Activated T-cell treated with anti-CD3 and anti-CD28 coated beads, Interleukin-2, amount 50 U/mL, for 24 hours (primary cell): ENCODE data around the gene NXPH2.

Experiments
- DNase-seq: peaks from one replicate; pipeline ENCODE4 v3.0.0-alpha.2; 2020
- H3K27ac Mint-ChIP-seq: 2 replicates; pipeline ENCODE4 v1.8.0; 2020; ENCODE audit warnings: mild to moderate bottlenecking, mixed read lengths
- H3K27me3 Mint-ChIP-seq: 2 replicates; pipeline ENCODE4 v1.8.0; 2020; ENCODE audit warnings: mixed read lengths
- H3K36me3 Mint-ChIP-seq: 2 replicates; pipeline ENCODE4 v1.8.0; 2020; ENCODE audit warnings: low read depth, mixed read lengths
- H3K4me1 Mint-ChIP-seq: 2 replicates; pipeline ENCODE4 v1.8.0; 2020; ENCODE audit warnings: low read depth, mixed read lengths
- H3K4me3 Mint-ChIP-seq: 2 replicates; pipeline ENCODE4 v1.8.0; 2020; ENCODE audit warnings: mild to moderate bottlenecking, moderate library complexity, mixed read lengths
- H3K9me3 Mint-ChIP-seq: 2 replicates; pipeline ENCODE4 v1.8.0; 2020; ENCODE audit warnings: mixed read lengths

NXPH2 gene

GRCh38 chr2:138779781-138780445, at the start of gene NXPH2:
NXPH2 (minus strand) TSS chr2:138780390; CDS start chr2:138780241, 149 bp downstream.
- H3K27me3 Mint-ChIP-seq, result peaks cover 53% of the 10 kb centered on the region
- no peak within 1 kb of the TSS for H3K27ac Mint-ChIP-seq
- H3K9me3 Mint-ChIP-seq, result no peaks in the 10 kb centered on the region
- no peak within 1 kb of the TSS for H3K4me3 Mint-ChIP-seq
- H3K36me3 Mint-ChIP-seq, result no peaks in the 10 kb centered on the region
- no peak for DNase-seq
- H3K4me1 Mint-ChIP-seq, result peaks cover 7% of the 10 kb centered on the region

- H3K4me3 Mint-ChIP-seq, result no peak overlapping the region
- H3K9me3 Mint-ChIP-seq, result no peaks in the 10 kb centered on the region
- H3K36me3 Mint-ChIP-seq, result no peaks in the 10 kb centered on the region
- peak; percentile 41 for DNase-seq
- peaks cover 2% of the 10 kb centered on the region for H3K4me1 Mint-ChIP-seq
- H3K27me3 Mint-ChIP-seq, result peaks cover 8% of the 10 kb centered on the region
- H3K27ac Mint-ChIP-seq, result no peak overlapping the region
Measured at GRCh38 chr2:138829326-138829919, 49.2 kb upstream of the NXPH2 start.

- Mint-ChIP-seq H3K4me3 (no peak overlapping the region), H3K9me3 (no peaks in the 10 kb centered on the region), H3K27me3 (peaks cover 11% of the 10 kb centered on the region), H3K36me3 (no peaks in the 10 kb centered on the region), H3K4me1 (peaks cover 2% of the 10 kb centered on the region), H3K27ac (no peak overlapping the region)
- no peak for DNase-seq
Measured at GRCh38 chr2:138827426-138828054, 47.4 kb upstream of the NXPH2 start.

GRCh38 chr2:138823666-138824065, 43.5 kb upstream of the NXPH2 start:
- no peaks in the 10 kb centered on the region for H3K36me3 Mint-ChIP-seq
- no peaks in the 10 kb centered on the region for H3K9me3 Mint-ChIP-seq
- no peak overlapping the region for H3K4me3 Mint-ChIP-seq
- DNase-seq, result no peak
- H3K4me1 Mint-ChIP-seq, result peaks cover 2% of the 10 kb centered on the region
- H3K27me3 Mint-ChIP-seq, result peaks cover 15% of the 10 kb centered on the region
- H3K27ac Mint-ChIP-seq, result no peak overlapping the region

- H3K27me3 Mint-ChIP-seq, result peaks cover 12% of the 10 kb centered on the region
- no peak overlapping the region for H3K27ac Mint-ChIP-seq
- no peaks in the 10 kb centered on the region for H3K4me1 Mint-ChIP-seq
- no peaks in the 10 kb centered on the region for H3K9me3 Mint-ChIP-seq
- H3K36me3 Mint-ChIP-seq, result no peaks in the 10 kb centered on the region
- DNase-seq, result no peak
- H3K4me3 Mint-ChIP-seq, result no peak overlapping the region
Measured at GRCh38 chr2:138819964-138820363, 39.8 kb upstream of the NXPH2 start.

GRCh38 chr2:138818556-138818955, 38.4 kb upstream of the NXPH2 start:
- Mint-ChIP-seq H3K27ac (no peak overlapping the region), H3K36me3 (no peaks in the 10 kb centered on the region), H3K9me3 (no peaks in the 10 kb centered on the region), H3K27me3 (peaks cover 20% of the 10 kb centered on the region), H3K4me3 (no peak overlapping the region), H3K4me1 (no peaks in the 10 kb centered on the region)
- no peak for DNase-seq

GRCh38 chr2:138814123-138814898, 34.1 kb upstream of the NXPH2 start:
- Mint-ChIP-seq H3K4me1 (no peaks in the 10 kb centered on the region), H3K9me3 (no peaks in the 10 kb centered on the region), H3K27me3 (peaks cover 16% of the 10 kb centered on the region), H3K4me3 (no peak overlapping the region), H3K27ac (no peak overlapping the region), H3K36me3 (no peaks in the 10 kb centered on the region)
- DNase-seq, result no peak

GRCh38 chr2:138811431-138811830, 31.2 kb upstream of the NXPH2 start:
- no peak for DNase-seq
- no peaks in the 10 kb centered on the region for H3K9me3 Mint-ChIP-seq
- no peaks in the 10 kb centered on the region for H3K36me3 Mint-ChIP-seq
- H3K27me3 Mint-ChIP-seq, result peaks cover 16% of the 10 kb centered on the region
- H3K4me1 Mint-ChIP-seq, result no peaks in the 10 kb centered on the region
- H3K4me3 Mint-ChIP-seq, result no peak overlapping the region
- H3K27ac Mint-ChIP-seq, result no peak overlapping the region

GRCh38 chr2:138794724-138795123, 14.5 kb upstream of the NXPH2 start:
- no peaks in the 10 kb centered on the region for H3K9me3 Mint-ChIP-seq

GRCh38 chr2:138787053-138787666, 7.0 kb upstream of the NXPH2 start:
- Mint-ChIP-seq H3K4me1 (no peaks in the 10 kb centered on the region), H3K27ac (no peak overlapping the region), H3K9me3 (no peaks in the 10 kb centered on the region), H3K4me3 (no peak overlapping the region), H3K27me3 (peaks cover 19% of the 10 kb centered on the region), H3K36me3 (no peaks in the 10 kb centered on the region)
- no peak for DNase-seq

More at GRCh38 chr2:138794724-138795123, 14.5 kb upstream of the NXPH2 start:
- Mint-ChIP-seq H3K36me3 (no peaks in the 10 kb centered on the region), H3K4me3 (no peak overlapping the region), H3K4me1 (no peaks in the 10 kb centered on the region), H3K27me3 (peaks cover 25% of the 10 kb centered on the region), H3K27ac (no peak overlapping the region)
- DNase-seq, result no peak

GRCh38 chr2:138782383-138782782, 2.2 kb upstream of the NXPH2 start:
- Mint-ChIP-seq H3K4me1 (peaks cover 7% of the 10 kb centered on the region), H3K4me3 (no peak overlapping the region), H3K27me3 (peaks cover 45% of the 10 kb centered on the region), H3K27ac (no peak overlapping the region), H3K9me3 (no peaks in the 10 kb centered on the region), H3K36me3 (no peaks in the 10 kb centered on the region)
- no peak for DNase-seq

GRCh38 chr2:138780908-138781307, 718 bp upstream of the NXPH2 start:
- DNase-seq, result no peak
- no peaks in the 10 kb centered on the region for H3K36me3 Mint-ChIP-seq
- no peak overlapping the region for H3K4me3 Mint-ChIP-seq
- no peaks in the 10 kb centered on the region for H3K9me3 Mint-ChIP-seq
- peaks cover 50% of the 10 kb centered on the region for H3K27me3 Mint-ChIP-seq
- H3K27ac Mint-ChIP-seq, result no peak overlapping the region
- peaks cover 7% of the 10 kb centered on the region for H3K4me1 Mint-ChIP-seq

GRCh38 chr2:138780446-138780880, 273 bp upstream of the NXPH2 start:
- Mint-ChIP-seq H3K27me3 (peaks cover 53% of the 10 kb centered on the region), H3K27ac (no peak overlapping the region), H3K9me3 (no peaks in the 10 kb centered on the region), H3K36me3 (no peaks in the 10 kb centered on the region), H3K4me1 (peaks cover 7% of the 10 kb centered on the region), H3K4me3 (no peak overlapping the region)
- no peak for DNase-seq

- H3K9me3 Mint-ChIP-seq, result no peaks in the 10 kb centered on the region
- no peaks in the 10 kb centered on the region for H3K36me3 Mint-ChIP-seq
Measured at GRCh38 chr2:138779406-138779780, 797 bp downstream of the NXPH2 start.

More at GRCh38 chr2:138779406-138779780, 797 bp downstream of the NXPH2 start:
- H3K4me1 Mint-ChIP-seq, result peaks cover 7% of the 10 kb centered on the region
- no peak for DNase-seq
- peaks cover 53% of the 10 kb centered on the region for H3K27me3 Mint-ChIP-seq
- no peak overlapping the region for H3K4me3 Mint-ChIP-seq
- no peak overlapping the region for H3K27ac Mint-ChIP-seq
